ENCODE measurements around the gene OR6C3.

GRCh38 chr12:55372521-55372920 lies 42.0 kb downstream of the OR6C3 start:
- TF ChIP-seq CTCF (IDR thresholded peaks at IDR 0.05) = no peak
- no peak for TF ChIP-seq ESRRA (CRISPR knock-in tag; IDR thresholded peaks at IDR 0.05; ENCODE audit: borderline replicate concordance)
- no peak for TF ChIP-seq NR3C1 (CRISPR knock-in tag; conservative IDR thresholded peaks at IDR 0.05; ENCODE audit: low read depth)
- TF ChIP-seq ZNF138 (CRISPR knock-in tag; conservative IDR thresholded peaks at IDR 0.05) = no peak
- no peak for TF ChIP-seq E2F4 (CRISPR knock-in tag; IDR thresholded peaks at IDR 0.05; ENCODE audit: borderline replicate concordance, low read depth)
- TF ChIP-seq E2F1 (CRISPR knock-in tag; IDR thresholded peaks at IDR 0.05) = no peak
- no peak for TF ChIP-seq CDX4 (CRISPR knock-in tag; IDR thresholded peaks at IDR 0.05; ENCODE audit: borderline replicate concordance)
- TF ChIP-seq PRRX2 (CRISPR knock-in tag; IDR thresholded peaks at IDR 0.05) = no peak
- no peak for TF ChIP-seq MLX (CRISPR knock-in tag; IDR thresholded peaks at IDR 0.05)
- TF ChIP-seq SMAD4 (CRISPR knock-in tag; IDR thresholded peaks at IDR 0.05) = no peak
